OCI-LY1 (cell line): Measurements from ENCODE around the gene DENND1A.
A peak's percentile ranks its signal among the peaks of the same experiment; 100 is the strongest.

Experiments used
- H2AFZ ChIP-seq: fragments of 200-600 bp; sonication (generic), shearing (Covaris generic); 2 replicates; pipeline ENCODE4 v1.6.0; 2014; ENCODE audit warnings: antibody characterized with exemption, mild to moderate bottlenecking, low read length
- H3F3A ChIP-seq: fragments of 200-600 bp; sonication (generic), shearing (Covaris generic); 2 replicates; pipeline ENCODE4 v1.6.0; 2014; ENCODE audit warnings: mild to moderate bottlenecking, antibody characterized with exemption, low read length, moderate library complexity; ENCODE audit not compliant: insufficient read depth
- H3K27ac ChIP-seq: fragments of 200-600 bp; sonication (generic); 2 replicates; pipeline ENCODE4 v1.5.1; 2014; ENCODE audit warnings: low read length, mixed run types, mild to moderate bottlenecking, low read depth; ENCODE audit not compliant: poor library complexity, severe bottlenecking
- H3K27me3 ChIP-seq: fragments of 200-600 bp; sonication (generic); 2 replicates; pipeline ENCODE4 v1.6.0; 2014; ENCODE audit warnings: antibody characterized with exemption, mild to moderate bottlenecking, low read length, moderate library complexity; ENCODE audit not compliant: insufficient read depth
- H3K36me3 ChIP-seq: fragments of 200-600 bp; sonication (generic); 2 replicates; pipeline ENCODE4 v1.6.1; 2014; ENCODE audit warnings: mild to moderate bottlenecking, antibody characterized with exemption, low read length, moderate library complexity, mixed read lengths; ENCODE audit not compliant: insufficient read depth
- H3K4me1 ChIP-seq: fragments of 200-600 bp; sonication (generic); 2 replicates; pipeline ENCODE4 v1.5.1; 2014; ENCODE audit warnings: mild to moderate bottlenecking, low read length, moderate library complexity; ENCODE audit not compliant: insufficient read depth, severe bottlenecking
- H3K4me2 ChIP-seq: fragments of 200-600 bp; sonication (generic), shearing (Covaris generic); 2 replicates; pipeline ENCODE4 v1.6.1; 2014; ENCODE audit warnings: low read length
- H3K4me3 ChIP-seq: fragments of 200-600 bp; sonication (generic); 2 replicates; pipeline ENCODE4 v1.5.1; 2014; ENCODE audit warnings: low read length, low read depth, mild to moderate bottlenecking, mixed read lengths; ENCODE audit not compliant: poor library complexity, severe bottlenecking
- H3K79me2 ChIP-seq: fragments of 200-600 bp; shearing (Covaris generic); 2 replicates; pipeline ENCODE4 v1.6.1; 2016; ENCODE audit warnings: mixed run types, low read length, mixed read lengths; ENCODE audit not compliant: insufficient read depth
- H3K9ac ChIP-seq: fragments of 200-600 bp; sonication (generic), shearing (Covaris generic); 2 replicates; pipeline ENCODE4 v1.6.1; 2014; ENCODE audit warnings: mild to moderate bottlenecking, low read length, mixed read lengths
- H3K9me2 ChIP-seq: fragments of 200-600 bp; sonication (generic), shearing (Covaris generic); 2 replicates; pipeline ENCODE4 v1.6.1; 2014; ENCODE audit warnings: low read depth, mild to moderate bottlenecking, low read length, mixed read lengths
- H3K9me3 ChIP-seq: fragments of 200-600 bp; shearing (Covaris generic); 2 replicates; pipeline ENCODE4 v1.6.1; 2014; ENCODE audit warnings: low read length, mixed read lengths
- H4K20me1 ChIP-seq: fragments of 200-600 bp; sonication (generic), shearing (Covaris generic); 2 replicates; pipeline ENCODE4 v1.6.0; 2016; ENCODE audit warnings: mild to moderate bottlenecking, low read length; ENCODE audit not compliant: insufficient read depth
- CTCF ChIP-seq: fragments of 200-600 bp; sonication (generic), shearing (Covaris generic); IDR thresholded peaks from 2 replicates; pipeline ENCODE4 v1.5.1; 2017; ENCODE audit warnings: mild to moderate bottlenecking, antibody characterized with exemption, low read length, moderate library complexity, mixed read lengths
- EZH2 ChIP-seq: fragments of 200-600 bp; sonication (generic), shearing (Covaris generic); IDR thresholded peaks from 2 replicates; pipeline ENCODE4 v1.8.0; 2017; ENCODE audit warnings: borderline replicate concordance, mixed run types, mild to moderate bottlenecking, antibody characterized with exemption, low read length, moderate library complexity, mixed read lengths

Gene DENND1A

GRCh38 chr9:123355761-123356431 lies 574.0 kb downstream of the DENND1A start, which contains the start of gene CRB2:
CRB2 (plus strand) TSS chr9:123356197; CDS start chr9:123356261, 64 bp downstream.
- no peak within 1 kb of the TSS for H3K4me3 ChIP-seq
- no peaks in the 10 kb centered on the region for H4K20me1 ChIP-seq
- H3K4me2 ChIP-seq = no peak within 1 kb of the TSS
- H3F3A ChIP-seq = no peaks in the 10 kb centered on the region
- H2AFZ ChIP-seq = no peak within 1 kb of the TSS
- H3K79me2 ChIP-seq = no peaks in the 10 kb centered on the region
- no peaks in the 10 kb centered on the region for H3K9me3 ChIP-seq
- no peaks in the 10 kb centered on the region for H3K9me2 ChIP-seq
- H3K27me3 ChIP-seq = no peaks in the 10 kb centered on the region; the same call in 1 of the 2 replicates
- H3K36me3 ChIP-seq = no peaks in the 10 kb centered on the region
- peaks cover 20% of the 10 kb centered on the region for H3K4me1 ChIP-seq
- no peak for TF ChIP-seq CTCF
- no peak for TF ChIP-seq EZH2
- no peak within 1 kb of the TSS for H3K9ac ChIP-seq
- no peak within 1 kb of the TSS for H3K27ac ChIP-seq

- no peaks in the 10 kb centered on the region for H3K79me2 ChIP-seq
- H3K9me3 ChIP-seq = no peaks in the 10 kb centered on the region
- TF ChIP-seq EZH2 (no peak), CTCF (no peak)
- H3K4me3 ChIP-seq = no peak overlapping the region
- no peaks in the 10 kb centered on the region for H4K20me1 ChIP-seq
- no peak overlapping the region for H3K9ac ChIP-seq
- H3K4me2 ChIP-seq = no peak overlapping the region
- no peaks in the 10 kb centered on the region for H3K9me2 ChIP-seq
- H3K36me3 ChIP-seq = no peaks in the 10 kb centered on the region
- H3F3A ChIP-seq = no peaks in the 10 kb centered on the region
- H3K27ac ChIP-seq = no peak overlapping the region
- H2AFZ ChIP-seq = no peak overlapping the region
- no peaks in the 10 kb centered on the region; the same call in 1 of the 2 replicates for H3K27me3 ChIP-seq
- peaks cover 21% of the 10 kb centered on the region for H3K4me1 ChIP-seq
Measured at GRCh38 chr9:123354806-123355508, 575.0 kb downstream of the DENND1A start.

GRCh38 chr9:123353984-123354591 lies 575.8 kb downstream of the DENND1A start:
- no peak overlapping the region for H3K9ac ChIP-seq

More at GRCh38 chr9:123353984-123354591, 575.8 kb downstream of the DENND1A start:
- H3K4me3 ChIP-seq = peak overlapping the region; percentile 48
- no peaks in the 10 kb centered on the region for H3K36me3 ChIP-seq
- peaks cover 24% of the 10 kb centered on the region for H3K4me1 ChIP-seq
- H3K27ac ChIP-seq = no peak overlapping the region
- H3K9me2 ChIP-seq = no peaks in the 10 kb centered on the region
- TF ChIP-seq EZH2 (no peak), CTCF (peak; percentile 96)
- H3K79me2 ChIP-seq = no peaks in the 10 kb centered on the region
- no peaks in the 10 kb centered on the region for H3F3A ChIP-seq
- H2AFZ ChIP-seq = no peak overlapping the region
- H3K27me3 ChIP-seq = no peaks in the 10 kb centered on the region; the same call in 1 of the 2 replicates
- H4K20me1 ChIP-seq = no peaks in the 10 kb centered on the region
- H3K9me3 ChIP-seq = no peaks in the 10 kb centered on the region
- peak overlapping the region; percentile 68 for H3K4me2 ChIP-seq
